Panc1 (cell line): Measurements from ENCODE around the gene MINDY4. TPM values are rescaled to one million over a fixed set of nuclear protein-coding genes. Genes with fewer than 3 reads are reported as not detected.

Experiments used
- ATAC-seq: fragments of 200-7000 bp; cut with Tn5 transposase; 2 replicates; pipeline ENCODE4 v1.9.1; 2020; ENCODE audit warnings: mild to moderate bottlenecking, moderate library complexity
- BruUV-seq: library from RNA; stranded (reverse); fragments of 400-500 nt; replicated peaks from 2 replicates; lab custom pipeline; 2021; lab: Mats Ljungman, UMichigan
- CTCF ChIA-PET: fragments of 300-600 bp; sonication (Branson Sonifier 250); formaldehyde crosslinking; loops from one replicate; lab custom pipeline; 2022; ENCODE audit warnings: antibody characterized with exemption; lab: Charles Lee
- POLR2A ChIA-PET: fragments of 300-600 bp; sonication (Branson Sonifier 250); formaldehyde crosslinking; loops from one replicate; lab custom pipeline; 2022; ENCODE audit warnings: antibody characterized with exemption; lab: Charles Lee
- DNase-seq: peaks from one replicate; pipeline ENCODE4 v3.0.0-alpha.2; 2010; ENCODE audit warnings: low read depth, low spot score
- H3K27ac ChIP-seq: 2 replicates; pipeline ENCODE4 v1.5.1; 2011; ENCODE audit warnings: mild to moderate bottlenecking, low read length, inconsistent platforms
- H3K27me3 ChIP-seq: fragments of 200-500 bp; sonication (Bioruptor generic); 2 replicates; pipeline ENCODE4 v1.6.0; 2014; ENCODE audit warnings: low read length, inconsistent platforms; ENCODE audit not compliant: control insufficient read depth, insufficient read depth
- H3K36me3 ChIP-seq: fragments of 200-500 bp; sonication (Bioruptor generic); 2 replicates; pipeline ENCODE4 v1.5.1; 2014; ENCODE audit warnings: inconsistent platforms, mild to moderate bottlenecking, low read length, moderate library complexity; ENCODE audit not compliant: control insufficient read depth, insufficient read depth
- H3K4me1 ChIP-seq: 2 replicates; pipeline ENCODE4 v1.5.1; 2011; ENCODE audit warnings: inconsistent platforms, mild to moderate bottlenecking, low read length, moderate library complexity; ENCODE audit not compliant: control insufficient read depth, insufficient read depth
- H3K4me3 ChIP-seq, 2 experiments: 2 replicates each; pipeline ENCODE4 v1.5.1; 2011 to 2012; ENCODE audit warnings: low read depth in 2 of 2, low read length in 2 of 2, mild to moderate bottlenecking in 2 of 2, inconsistent platforms in 1 of 2, moderate library complexity in 1 of 2
- H3K9me3 ChIP-seq: fragments of 200-500 bp; sonication (Bioruptor generic); 2 replicates; pipeline ENCODE4 v1.5.1; 2014; ENCODE audit warnings: low read depth, mild to moderate bottlenecking, inconsistent platforms, low read length, moderate library complexity; ENCODE audit not compliant: control insufficient read depth, insufficient read depth
- POLR2AphosphoS5 ChIP-seq: IDR thresholded peaks from 2 replicates; pipeline ENCODE4 v1.6.1; 2012; ENCODE audit warnings: mild to moderate bottlenecking, low read depth, low read length, moderate library complexity
- SIN3A ChIP-seq: IDR thresholded peaks from 2 replicates; pipeline ENCODE4 v1.6.1; 2012; ENCODE audit warnings: low read depth, mild to moderate bottlenecking, low read length, moderate library complexity, borderline replicate concordance; ENCODE audit not compliant: insufficient read depth
- TCF7L2 ChIP-seq: IDR thresholded peaks from 2 replicates; pipeline ENCODE4 v1.6.1; 2011; ENCODE audit warnings: mild to moderate bottlenecking, low read depth, low read length, inconsistent platforms
- in situ Hi-C: cut with HindIII; loops from 2 replicates; pipeline ENCODE4 v1.10.0; 2016; ENCODE audit warnings: low sequenced_read_pairs, low pct_unique_long_range_greater_than_20kb
- intact Hi-C: fragments of 100-400 bp; cut with micrococcal nuclease; formaldehyde crosslinking; loops from one replicate; pipeline ENCODE4 v1.10.0; 2022; ENCODE audit not compliant: unreplicated experiment
- total RNA-seq: library from RNA; stranded (reverse); gene quantifications from one replicate; pipeline ENCODE4 v1.2.1, GENCODE V29; 2021; ENCODE audit not compliant: unreplicated experiment
- TF ChIP-seq, protein P1 (sequence below): fragments of 450-650 bp; IDR thresholded peaks from 2 replicates; pipeline ENCODE4 v1.5.1; 2017; ENCODE audit warnings: mild to moderate bottlenecking
- TF ChIP-seq, protein P2 (sequence below), 2 experiments: IDR thresholded peaks; 2 replicates each; pipeline ENCODE4 v1.6.1; 2011 to 2012; ENCODE audit warnings: low read depth in 2 of 2, control low read depth in 1 of 2, low read length in 1 of 2, mild to moderate bottlenecking in 1 of 2, moderate library complexity in 1 of 2; ENCODE audit not compliant: insufficient read depth in 1 of 2

Gene MINDY4
- total RNA-seq, 1 experiment from 2014 or later: 6.2 TPM

DNA sequence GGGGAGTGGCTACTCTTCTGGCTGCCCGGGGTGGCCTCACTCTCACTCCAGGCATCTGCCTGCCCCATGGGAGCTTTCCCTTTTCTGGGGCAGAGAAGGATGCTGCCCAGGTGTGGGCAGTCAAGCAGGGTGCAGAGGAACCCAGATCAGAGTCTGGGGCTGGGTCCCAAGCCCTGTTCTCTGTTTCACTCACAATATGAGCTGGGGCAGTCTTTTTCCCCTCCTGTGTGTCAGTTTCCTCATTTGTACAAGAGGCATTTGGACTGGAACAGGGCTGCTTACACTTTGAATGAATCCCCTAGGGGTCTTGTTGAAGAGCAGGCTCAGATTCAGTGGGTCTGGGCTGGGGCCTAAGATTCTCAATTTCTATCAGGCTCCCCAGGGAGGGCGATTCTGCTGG, 102.0 kb downstream of the MINDY4 start:
- no peaks in the 10 kb centered on the region for H3K27me3 ChIP-seq
- no peak for TF ChIP-seq SIN3A
- TF ChIP-seq TCF7L2: no peak
- TF ChIP-seq, protein P1, sequence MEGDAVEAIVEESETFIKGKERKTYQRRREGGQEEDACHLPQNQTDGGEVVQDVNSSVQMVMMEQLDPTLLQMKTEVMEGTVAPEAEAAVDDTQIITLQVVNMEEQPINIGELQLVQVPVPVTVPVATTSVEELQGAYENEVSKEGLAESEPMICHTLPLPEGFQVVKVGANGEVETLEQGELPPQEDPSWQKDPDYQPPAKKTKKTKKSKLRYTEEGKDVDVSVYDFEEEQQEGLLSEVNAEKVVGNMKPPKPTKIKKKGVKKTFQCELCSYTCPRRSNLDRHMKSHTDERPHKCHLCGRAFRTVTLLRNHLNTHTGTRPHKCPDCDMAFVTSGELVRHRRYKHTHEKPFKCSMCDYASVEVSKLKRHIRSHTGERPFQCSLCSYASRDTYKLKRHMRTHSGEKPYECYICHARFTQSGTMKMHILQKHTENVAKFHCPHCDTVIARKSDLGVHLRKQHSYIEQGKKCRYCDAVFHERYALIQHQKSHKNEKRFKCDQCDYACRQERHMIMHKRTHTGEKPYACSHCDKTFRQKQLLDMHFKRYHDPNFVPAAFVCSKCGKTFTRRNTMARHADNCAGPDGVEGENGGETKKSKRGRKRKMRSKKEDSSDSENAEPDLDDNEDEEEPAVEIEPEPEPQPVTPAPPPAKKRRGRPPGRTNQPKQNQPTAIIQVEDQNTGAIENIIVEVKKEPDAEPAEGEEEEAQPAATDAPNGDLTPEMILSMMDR: no peak
- TF ChIP-seq, protein P2, sequence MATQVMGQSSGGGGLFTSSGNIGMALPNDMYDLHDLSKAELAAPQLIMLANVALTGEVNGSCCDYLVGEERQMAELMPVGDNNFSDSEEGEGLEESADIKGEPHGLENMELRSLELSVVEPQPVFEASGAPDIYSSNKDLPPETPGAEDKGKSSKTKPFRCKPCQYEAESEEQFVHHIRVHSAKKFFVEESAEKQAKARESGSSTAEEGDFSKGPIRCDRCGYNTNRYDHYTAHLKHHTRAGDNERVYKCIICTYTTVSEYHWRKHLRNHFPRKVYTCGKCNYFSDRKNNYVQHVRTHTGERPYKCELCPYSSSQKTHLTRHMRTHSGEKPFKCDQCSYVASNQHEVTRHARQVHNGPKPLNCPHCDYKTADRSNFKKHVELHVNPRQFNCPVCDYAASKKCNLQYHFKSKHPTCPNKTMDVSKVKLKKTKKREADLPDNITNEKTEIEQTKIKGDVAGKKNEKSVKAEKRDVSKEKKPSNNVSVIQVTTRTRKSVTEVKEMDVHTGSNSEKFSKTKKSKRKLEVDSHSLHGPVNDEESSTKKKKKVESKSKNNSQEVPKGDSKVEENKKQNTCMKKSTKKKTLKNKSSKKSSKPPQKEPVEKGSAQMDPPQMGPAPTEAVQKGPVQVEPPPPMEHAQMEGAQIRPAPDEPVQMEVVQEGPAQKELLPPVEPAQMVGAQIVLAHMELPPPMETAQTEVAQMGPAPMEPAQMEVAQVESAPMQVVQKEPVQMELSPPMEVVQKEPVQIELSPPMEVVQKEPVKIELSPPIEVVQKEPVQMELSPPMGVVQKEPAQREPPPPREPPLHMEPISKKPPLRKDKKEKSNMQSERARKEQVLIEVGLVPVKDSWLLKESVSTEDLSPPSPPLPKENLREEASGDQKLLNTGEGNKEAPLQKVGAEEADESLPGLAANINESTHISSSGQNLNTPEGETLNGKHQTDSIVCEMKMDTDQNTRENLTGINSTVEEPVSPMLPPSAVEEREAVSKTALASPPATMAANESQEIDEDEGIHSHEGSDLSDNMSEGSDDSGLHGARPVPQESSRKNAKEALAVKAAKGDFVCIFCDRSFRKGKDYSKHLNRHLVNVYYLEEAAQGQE (IDR thresholded peaks at IDR 0.05; ENCODE audit: insufficient read depth in 1 of 2, low read depth in 2 of 2, low read length in 1 of 2): no peak
- TF ChIP-seq POLR2AphosphoS5: no peak
- H3K9me3 ChIP-seq: no peaks in the 10 kb centered on the region
- DNase-seq (no peak), ATAC-seq (no peak)
- H3K4me1 ChIP-seq: no peaks in the 10 kb centered on the region
- intact Hi-C loops (no loop called here), in situ Hi-C loops (no loop called here)
- no TSS peak for BruUV-seq
- no peaks in the 10 kb centered on the region for H3K36me3 ChIP-seq
- no peak overlapping the region for H3K27ac ChIP-seq
- CTCF ChIA-PET: no interaction called here
- POLR2A ChIA-PET: no interaction called here
- H3K4me3 ChIP-seq: no peak overlapping the region

DNA sequence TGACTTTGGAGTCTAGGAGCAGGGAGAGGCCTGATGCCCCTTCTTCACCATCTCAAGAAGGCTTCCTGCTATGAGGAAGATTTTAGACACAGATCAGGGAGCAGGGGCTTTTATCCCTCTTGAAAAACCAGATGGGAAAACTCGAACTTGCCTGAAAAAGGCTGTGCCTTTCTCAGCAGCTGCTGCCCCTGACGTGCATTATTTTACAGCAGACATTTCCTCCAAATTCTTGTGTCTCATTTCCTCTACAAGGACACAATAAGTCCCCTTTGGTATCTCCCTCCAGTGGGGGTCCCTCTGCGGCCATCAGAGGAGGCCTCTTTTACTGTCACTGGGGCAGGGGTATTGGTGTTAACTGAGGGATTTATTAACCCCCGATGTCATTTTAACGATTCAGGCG, 102.4 kb downstream of the MINDY4 start:
- Histone ChIP-seq H3K36me3 (no peaks in the 10 kb centered on the region), H3K27ac (no peak overlapping the region), H3K4me1 (no peaks in the 10 kb centered on the region), H3K27me3 (no peaks in the 10 kb centered on the region), H3K4me3 (no peak overlapping the region), H3K9me3 (no peaks in the 10 kb centered on the region)
- no peak for ATAC-seq
- intact Hi-C loops: no loop called here
- BruUV-seq: no TSS peak
- CTCF ChIA-PET: no interaction called here
- in situ Hi-C loops: no loop called here
- no peak for DNase-seq
- POLR2A ChIA-PET: no interaction called here
- no peak for TF ChIP-seq TCF7L2
- TF ChIP-seq, protein P1: no peak
- no peak for TF ChIP-seq SIN3A
- TF ChIP-seq, protein P2 (IDR thresholded peaks at IDR 0.05; ENCODE audit: insufficient read depth in 1 of 2, low read depth in 2 of 2, low read length in 1 of 2): no peak
- no peak for TF ChIP-seq POLR2AphosphoS5
